HepG2 (cell line): ENCODE data around the gene CPT1B. TPM values are rescaled to one million over a fixed set of nuclear protein-coding genes. Genes with fewer than 3 reads are reported as not detected.

Source experiments
- ATAC-seq: fragments of 200-7000 bp; cut with Tn5 transposase; 3 replicates; pipeline ENCODE4 v1.9.1; 2020; ENCODE audit warnings: mild to moderate bottlenecking, moderate library complexity
- BruUV-seq: library from RNA; stranded (reverse); fragments of 400-500 nt; replicated peaks from 2 replicates; lab custom pipeline; 2021; lab: Mats Ljungman, UMichigan
- CTCF ChIA-PET: fragments of 300-600 bp; formaldehyde crosslinking; extraction: SDS; loops from one replicate; lab custom pipeline; 2021; ENCODE audit warnings: low total read pairs, inconsistent platforms, low intra/inter-chr PET ratio; lab: Yijun Ruan, JAX
- POLR2A ChIA-PET: fragments of 350-600 bp; sonication (Branson Sonifier 250); formaldehyde crosslinking; loops from one replicate; lab custom pipeline; 2020; ENCODE audit warnings: antibody characterized with exemption, inconsistent platforms; lab: Yijun Ruan, JAX
- DNase-seq: peaks from one replicate; pipeline ENCODE4 v3.0.0-alpha.2; 2015; ENCODE audit warnings: low spot score
- FAIRE-seq: peaks from 3 replicates; lab custom pipeline; 2011; peaks lifted over from hg19 to GRCh38; lab: Jason Lieb, UNC
- H2AFZ ChIP-seq: one replicate; pipeline ENCODE4 v1.6.1; 2011; ENCODE audit warnings: low read length, inconsistent platforms
- H3K27ac ChIP-seq: fragments of 300-600 bp; 3 replicates; pipeline ENCODE4 v1.8.0; 2011; ENCODE audit warnings: mixed run types, mild to moderate bottlenecking, mixed read lengths, low read length, inconsistent platforms; ENCODE audit not compliant: insufficient read depth; ENCODE audit errors: extremely low read length
- H3K27me3 ChIP-seq, 2 experiments: fragments of 200-600 bp in 1 of 2; 2 replicates in 1 of 2; 3 replicates in 1 of 2; pipeline versions ENCODE4 v1.6.0 to v1.8.0; 2011; ENCODE audit warnings: low read length in 2 of 2, mild to moderate bottlenecking in 2 of 2, moderate library complexity in 2 of 2, inconsistent platforms in 1 of 2; ENCODE audit not compliant: insufficient read depth in 2 of 2, control insufficient read depth in 1 of 2
- H3K36me3 ChIP-seq, 2 experiments: fragments of 200-600 bp in 1 of 2; replicated peaks in 1 of 2; 2 replicates in 1 of 2; 3 replicates in 1 of 2; pipeline versions ENCODE4 v1.5.1 to v1.8.0; 2011; ENCODE audit warnings: low read length in 2 of 2, inconsistent platforms in 1 of 2; ENCODE audit not compliant: insufficient read depth in 2 of 2, control insufficient read depth in 1 of 2
- H3K4me1 ChIP-seq: 2 replicates; pipeline ENCODE4 v1.5.1; 2012; ENCODE audit warnings: low read length, inconsistent platforms; ENCODE audit not compliant: insufficient read depth
- H3K4me2 ChIP-seq: 2 replicates; pipeline ENCODE4 v1.6.0; 2011; ENCODE audit warnings: low read depth, low read length, inconsistent platforms
- H3K4me3 ChIP-seq, 3 experiments: fragments of 200-600 bp in 1 of 3; sonication (generic), shearing (Covaris generic) in 1 of 3; replicated peaks in 1 of 3; 2 replicates each; pipeline ENCODE4 v1.5.1; 2011 to 2016; ENCODE audit warnings: low read length in 3 of 3, inconsistent platforms in 2 of 3, low read depth in 2 of 3, mild to moderate bottlenecking in 2 of 3, control low read depth in 1 of 3, mixed read lengths in 1 of 3; ENCODE audit not compliant: insufficient read depth in 1 of 3
- H3K79me2 ChIP-seq: one replicate; pipeline ENCODE4 v1.6.1; 2011; ENCODE audit warnings: low read length, inconsistent platforms; ENCODE audit not compliant: insufficient read depth
- H3K9ac ChIP-seq: 2 replicates; pipeline ENCODE4 v1.6.0; 2011; ENCODE audit warnings: mild to moderate bottlenecking, low read depth, low read length, inconsistent platforms; ENCODE audit not compliant: insufficient read depth
- H3K9me3 ChIP-seq: 2 replicates; pipeline ENCODE4 v1.5.1; 2012; ENCODE audit warnings: mild to moderate bottlenecking, low read length
- H4K20me1 ChIP-seq: 2 replicates; pipeline ENCODE4 v1.6.0; 2011; ENCODE audit warnings: inconsistent platforms, mild to moderate bottlenecking, low read length, moderate library complexity; ENCODE audit not compliant: insufficient read depth
- AGO2 ChIP-seq: fragments of 200-400 bp; formaldehyde crosslinking; optimal IDR thresholded peaks from 2 replicates; pipeline ENCODE3; 2017; ENCODE audit warnings: mild to moderate bottlenecking, low read depth, low read length, moderate library complexity
- FOXC1 ChIP-seq: sonication (generic); formaldehyde crosslinking; IDR thresholded peaks from 2 replicates; pipeline ENCODE4 v1.8.0; 2022; ENCODE audit warnings: mild to moderate bottlenecking, missing genetic modification reagents, borderline replicate concordance
- GLI4 ChIP-seq: sonication (generic); formaldehyde crosslinking; IDR thresholded peaks from 2 replicates; pipeline ENCODE4 v1.5.1; 2020; ENCODE audit warnings: missing genetic modification reagents, mild to moderate bottlenecking, moderate library complexity, borderline replicate concordance
- HNF4A ChIP-seq: sonication (generic); formaldehyde crosslinking; IDR thresholded peaks from 2 replicates; pipeline ENCODE4 v1.4.0; 2020; ENCODE audit warnings: missing genetic modification reagents
- NCOA1 ChIP-seq: sonication (generic); formaldehyde crosslinking; IDR thresholded peaks from 2 replicates; pipeline ENCODE4 v1.9.0; 2021; ENCODE audit warnings: missing genetic modification reagents
- NKX3-1 ChIP-seq: sonication (generic); formaldehyde crosslinking; IDR thresholded peaks from 2 replicates; pipeline ENCODE4 v1.5.0; 2020; ENCODE audit warnings: missing genetic modification reagents
- PCBP2 ChIP-seq: fragments of 200-400 bp; formaldehyde crosslinking; optimal IDR thresholded peaks from 2 replicates; pipeline ENCODE3; 2018; ENCODE audit warnings: low read length, low read depth; ENCODE audit not compliant: poor library complexity, severe bottlenecking
- SMAD3 ChIP-seq: sonication (generic); formaldehyde crosslinking; IDR thresholded peaks from 2 replicates; pipeline ENCODE4 v1.4.0; 2020; ENCODE audit warnings: missing genetic modification reagents
- SRY ChIP-seq: sonication (generic); formaldehyde crosslinking; IDR thresholded peaks from 2 replicates; pipeline ENCODE4 v1.8.0; 2022; ENCODE audit warnings: mild to moderate bottlenecking, missing genetic modification reagents
- ZNF431 ChIP-seq: sonication (generic); formaldehyde crosslinking; IDR thresholded peaks from 2 replicates; pipeline ENCODE4 v1.9.0; 2022; ENCODE audit warnings: missing genetic modification reagents, low read depth, mild to moderate bottlenecking, borderline replicate concordance
- ZNF549 ChIP-seq: sonication (generic); formaldehyde crosslinking; IDR thresholded peaks from 2 replicates; pipeline ENCODE4 v1.5.0; 2020; ENCODE audit warnings: missing genetic modification reagents
- WGBS: methylation state at CpG from one replicate; pipeline ENCODE4 v1.1.6; 2017; ENCODE audit warnings: low lambda C conversion rate; 5-methylcytosine and 5-hydroxymethylcytosine counted together
- in situ Hi-C: cut with HindIII; loops from 2 replicates; pipeline ENCODE4 v1.10.0; 2017; ENCODE audit warnings: low pct_unique_long_range_greater_than_20kb; ENCODE audit not compliant: extremely low pct_ligation_motif_present
- intact Hi-C: fragments of 100-400 bp; cut with micrococcal nuclease; formaldehyde crosslinking; loops from one replicate; pipeline ENCODE4 v1.10.0; 2022; ENCODE audit not compliant: unreplicated experiment
- polyA plus RNA-seq, 8 experiments: library from polyadenylated mRNA; depleted of rRNA in 3 of 8; stranded (reverse) in 7 of 8; unstranded in 1 of 8; fragments of >200 nt; fragmentation: Illumina TruSeq in 4 of 8; extraction: Trizol in 4 of 8; gene quantifications; 2 replicates each; pipeline versions ENCODE4 v1.2.1 to v1.2.3, GENCODE V29; 2011 to 2016; ENCODE audit warnings: low read depth in 4 of 8, missing spikeins in 1 of 8, mixed read lengths in 1 of 8; ENCODE audit not compliant: insufficient read depth in 1 of 8
- total RNA-seq, 5 experiments: library from RNA; depleted of rRNA; stranded (reverse); fragments of >200 nt; fragmentation: Illumina TruSeq; extraction: Trizol; gene quantifications; 2 replicates each; pipeline ENCODE4 v1.2.3, GENCODE V29; 2016; ENCODE audit warnings: low read depth in 1 of 5

The CPT1B gene
- total and polyA plus RNA-seq, 2 of the 13 experiments (the other 11 are each of a cell fraction or from before 2014, with no cell fraction given): 9.2 to 19.5 TPM

DNA sequence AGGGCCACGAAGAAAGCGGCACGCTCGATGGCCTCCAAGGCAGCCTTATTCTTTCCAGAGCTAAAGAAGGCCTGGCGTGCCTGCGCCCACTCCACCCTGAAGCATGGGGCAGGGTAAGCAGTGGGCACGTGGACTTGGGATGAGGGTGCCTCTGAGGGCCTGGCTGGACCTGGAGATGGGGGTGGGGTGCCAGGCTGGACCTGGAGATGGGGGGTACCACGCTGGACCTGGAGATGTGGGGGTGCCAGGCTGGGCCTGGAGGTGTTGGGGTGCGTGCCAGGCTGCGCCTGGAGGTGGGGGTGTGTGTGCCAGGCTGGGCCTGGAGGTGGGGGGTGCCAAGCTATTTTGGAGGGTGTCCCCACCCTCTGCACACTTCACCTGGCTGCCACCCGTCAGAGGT lies 5.3 kb downstream of the CPT1B start:
- ChIA-PET CTCF (no interaction called here), POLR2A (interaction anchor here (1.1 kb wide), 1 partner anchor 9 kb away, joined by 5 read pairs; no protein-coding TSS in a partner anchor)
- DNase-seq (no peak), FAIRE-seq (no peak), ATAC-seq (no peak)
- Histone ChIP-seq H3K27me3 (no peaks in the 10 kb centered on the region), H4K20me1 (no peaks in the 10 kb centered on the region), H3K27ac (no peak overlapping the region), H3K4me3 (no peak overlapping the region), H3K4me1 (peaks cover 26% of the 10 kb centered on the region), H3K79me2 (no peaks in the 10 kb centered on the region), H3K9ac (no peak overlapping the region), H3K4me2 (no peak overlapping the region), H3K36me3 (peaks cover 4 to 5% of the 10 kb centered on the region in 2 experiments; a peak in 2 of 5 replicates), H3K9me3 (no peaks in the 10 kb centered on the region), H2AFZ (no peak overlapping the region)
- intact Hi-C loops: no loop called here
- 92% methylated on average over 2 of the region's 11 CpGs for WGBS
- TF ChIP-seq ZNF549 (CRISPR knock-in tag): no peak
- TF ChIP-seq ZNF431 (CRISPR knock-in tag): no peak
- no peak for TF ChIP-seq SRY (CRISPR knock-in tag)
- peak; percentile 36 for TF ChIP-seq AGO2
- TF ChIP-seq SMAD3 (CRISPR knock-in tag): no peak
- in situ Hi-C loops: no loop called here
- BruUV-seq: no TSS peak

DNA sequence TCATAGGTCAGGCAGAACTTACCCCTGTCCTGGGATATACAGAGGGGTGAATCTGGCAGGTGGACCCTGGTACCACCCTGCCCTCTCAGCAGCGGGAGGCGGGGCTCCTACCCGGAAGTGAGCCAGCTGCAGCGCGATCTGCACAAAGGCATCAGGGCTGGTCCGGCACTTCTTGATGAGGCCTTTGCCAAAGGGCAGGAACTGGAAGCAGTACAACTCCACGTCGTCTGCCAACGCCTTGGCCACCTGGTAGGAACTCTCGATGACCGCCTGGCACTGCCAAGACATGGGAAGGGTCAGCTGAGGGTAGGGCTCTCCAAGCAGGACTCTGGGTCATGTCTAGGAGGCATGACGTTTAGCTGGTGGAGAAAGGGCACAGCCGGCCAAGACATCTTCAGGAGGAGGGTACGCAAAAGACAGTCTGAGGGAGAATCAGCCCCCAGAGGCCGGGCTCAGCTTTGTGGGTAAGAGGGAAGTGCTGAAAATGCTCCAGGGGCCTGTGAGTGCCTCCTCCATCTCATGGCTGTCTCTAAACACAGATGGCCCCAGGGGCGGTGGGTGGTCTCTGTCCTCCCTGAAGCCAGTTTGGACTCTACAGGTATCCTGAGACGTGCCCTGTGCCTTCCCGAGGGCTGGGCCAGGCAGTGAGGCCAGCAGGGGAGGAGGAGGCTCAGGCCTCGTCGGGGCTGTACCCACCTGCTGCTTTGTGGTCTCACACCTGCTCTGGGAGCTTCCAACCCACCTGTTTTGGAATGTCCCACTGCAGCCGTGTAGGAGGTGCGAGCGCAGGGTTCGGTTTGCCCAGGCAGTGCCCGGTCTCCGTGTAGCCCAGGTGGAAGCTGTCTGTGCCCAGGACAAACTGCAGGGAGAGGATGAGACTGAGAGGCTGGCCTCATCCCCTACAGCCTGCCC lies 6.7 kb downstream of the CPT1B start:
- Histone ChIP-seq H3K79me2 (no peaks in the 10 kb centered on the region), H3K27ac (no peak overlapping the region), H3K27me3 (no peaks in the 10 kb centered on the region), H3K4me2 (no peak overlapping the region), H3K4me3 (no peak overlapping the region), H2AFZ (no peak overlapping the region), H3K4me1 (peaks cover 29% of the 10 kb centered on the region), H3K9ac (no peak overlapping the region), H4K20me1 (no peaks in the 10 kb centered on the region), H3K36me3 (peaks cover 4 to 5% of the 10 kb centered on the region in 2 experiments; a peak in 2 of 5 replicates), H3K9me3 (no peaks in the 10 kb centered on the region)
- 93% methylated on average over 14 of the region's 26 CpGs for WGBS
- no TSS peak for BruUV-seq
- no peak for ATAC-seq
- intact Hi-C loops (no loop called here), in situ Hi-C loops (no loop called here)
- ChIA-PET CTCF (no interaction called here), POLR2A (interaction anchor here (1.1 kb wide), 1 partner anchor 10 kb away, joined by 5 read pairs; no protein-coding TSS in a partner anchor)
- TF ChIP-seq FOXC1 (CRISPR knock-in tag): no peak
- no peak for TF ChIP-seq PCBP2
- TF ChIP-seq GLI4 (CRISPR knock-in tag): no peak
- TF ChIP-seq NKX3-1 (CRISPR knock-in tag): no peak
- no peak for TF ChIP-seq HNF4A (CRISPR knock-in tag)
- no peak for TF ChIP-seq NCOA1 (CRISPR knock-in tag)
- no peak for FAIRE-seq
- no peak for DNase-seq
